ENCODE measurements around the gene DISP3. TPM values are rescaled to one million over a fixed set of nuclear protein-coding genes. Genes with fewer than 3 reads are reported as not detected.

The DISP3 gene
- total RNA-seq, 3 donors from 2014 or later (not counting 1 experiment from before 2014, with no cell fraction given), result 0.24 to 0.68 (median 0.60) TPM

GRCh38 chr1:11513681-11514080, 34.7 kb downstream of the DISP3 start:
- H3K9me3 ChIP-seq (ENCODE audit: control insufficient read depth, insufficient read depth, low read length), result no peaks in the 10 kb centered on the region
- H3K27ac ChIP-seq (ENCODE audit: low read length), result no peak overlapping the region
- 88% methylated on average over 1 of the region's 1 CpG for WGBS (ENCODE audit: insufficient coverage)
- Mint-ChIP-seq H3K36me3 (no peaks in the 10 kb centered on the region), H3K4me3 (no peak overlapping the region), H3K4me1 (peaks cover 0 to 5% of the 10 kb centered on the region in 2 donors), H3K27me3 (ENCODE audit: low read depth in 2 of 2) (peaks cover 10 to 15% of the 10 kb centered on the region in 2 donors), H3K27ac (no peak overlapping the region), H3K9me3 (peaks cover 0 to 5% of the 10 kb centered on the region in 2 donors)
- H3K36me3 ChIP-seq (ENCODE audit: control insufficient read depth, insufficient read depth, low read length), result no peaks in the 10 kb centered on the region
- no peak for TF ChIP-seq CTCF (IDR thresholded peaks at IDR 0.05)
- H3K4me1 ChIP-seq (ENCODE audit: control insufficient read depth, insufficient read depth, low read length), result no peaks in the 10 kb centered on the region
- no peak overlapping the region for H3K4me3 ChIP-seq (ENCODE audit: low read length)
- intact Hi-C loops (cut with micrococcal nuclease), result no loop called here
- DNase-seq (no peak), ATAC-seq (no peak)
- no peaks in the 10 kb centered on the region for H3K27me3 ChIP-seq (ENCODE audit: control insufficient read depth, insufficient read depth, low read length)

GRCh38 chr1:11514366-11514765, 35.4 kb downstream of the DISP3 start:
- Mint-ChIP-seq H3K9me3 (peaks cover 0 to 5% of the 10 kb centered on the region in 2 donors), H3K4me3 (no peak overlapping the region), H3K27me3 (ENCODE audit: low read depth in 2 of 2) (peaks cover 10% of the 10 kb centered on the region in 2 donors), H3K36me3 (no peaks in the 10 kb centered on the region), H3K4me1 (peaks cover 0 to 5% of the 10 kb centered on the region in 2 donors), H3K27ac (no peak overlapping the region)
- Histone ChIP-seq H3K9me3 (ENCODE audit: control insufficient read depth, insufficient read depth, low read length) (no peaks in the 10 kb centered on the region), H3K4me3 (ENCODE audit: low read length) (no peak overlapping the region), H3K4me1 (ENCODE audit: control insufficient read depth, insufficient read depth, low read length) (no peaks in the 10 kb centered on the region), H3K36me3 (ENCODE audit: control insufficient read depth, insufficient read depth, low read length) (no peaks in the 10 kb centered on the region), H3K27me3 (ENCODE audit: control insufficient read depth, insufficient read depth, low read length) (no peaks in the 10 kb centered on the region), H3K27ac (ENCODE audit: low read length) (no peak overlapping the region)
- ATAC-seq (no peak), DNase-seq (no peak)
- 83% methylated on average over 4 of the region's 4 CpGs for WGBS (ENCODE audit: insufficient coverage)
- no peak for TF ChIP-seq CTCF (IDR thresholded peaks at IDR 0.05)
- intact Hi-C loops (cut with micrococcal nuclease), result no loop called here

- ATAC-seq (no peak), DNase-seq (no peak)
- H3K4me3 ChIP-seq (ENCODE audit: low read length), result no peak overlapping the region
- TF ChIP-seq CTCF (IDR thresholded peaks at IDR 0.05), result no peak
- H3K27me3 ChIP-seq (ENCODE audit: control insufficient read depth, insufficient read depth, low read length), result no peaks in the 10 kb centered on the region
- no peak overlapping the region for H3K4me3 Mint-ChIP-seq
- no peak overlapping the region for H3K27ac Mint-ChIP-seq
- H3K9me3 ChIP-seq (ENCODE audit: control insufficient read depth, insufficient read depth, low read length), result no peaks in the 10 kb centered on the region
- no peak overlapping the region for H3K27ac ChIP-seq (ENCODE audit: low read length)
- H3K36me3 ChIP-seq (ENCODE audit: control insufficient read depth, insufficient read depth, low read length), result no peaks in the 10 kb centered on the region
- H3K27me3 Mint-ChIP-seq (ENCODE audit: low read depth in 2 of 2), result peaks cover 8 to 10% of the 10 kb centered on the region in 2 donors
- peaks cover 0 to 5% of the 10 kb centered on the region in 2 donors for H3K9me3 Mint-ChIP-seq
- WGBS (ENCODE audit: insufficient coverage), result 93% methylated on average over 21 of the region's 21 CpGs
- peaks cover 0 to 5% of the 10 kb centered on the region in 2 donors for H3K4me1 Mint-ChIP-seq
- no peaks in the 10 kb centered on the region for H3K36me3 Mint-ChIP-seq
- H3K4me1 ChIP-seq (ENCODE audit: control insufficient read depth, insufficient read depth, low read length), result no peaks in the 10 kb centered on the region
- intact Hi-C loops (cut with micrococcal nuclease), result no loop called here
Measured at GRCh38 chr1:11515368-11516300, 36.7 kb downstream of the DISP3 start.

All from natural killer cell (primary cell).